Chondrocyte (in vitro differentiated cells): ENCODE results near the gene RNF213. TPM values are rescaled to one million over a fixed set of nuclear protein-coding genes. Genes with fewer than 3 reads are reported as not detected.

ENCODE experiments used
- DNase-seq: peaks from one replicate; pipeline ENCODE4 v3.0.0; 2021; ENCODE audit warnings: mixed read lengths, low spot score
- H3K27ac Mint-ChIP-seq: one replicate; pipeline ENCODE4 v1.8.0; 2021; ENCODE audit warnings: mild to moderate bottlenecking, moderate library complexity, mixed read lengths; ENCODE audit not compliant: unreplicated experiment
- H3K27me3 Mint-ChIP-seq: 2 replicates; pipeline ENCODE4 v1.8.0; 2021; ENCODE audit warnings: low read depth, mixed read lengths
- H3K36me3 Mint-ChIP-seq: 2 replicates; pipeline ENCODE4 v1.8.0; 2021; ENCODE audit warnings: low read depth, mixed read lengths
- H3K4me1 Mint-ChIP-seq: 2 replicates; pipeline ENCODE4 v1.8.0; 2021; ENCODE audit warnings: low read depth, mild to moderate bottlenecking, mixed read lengths
- H3K4me3 Mint-ChIP-seq: one replicate; pipeline ENCODE4 v1.8.0; 2021; ENCODE audit warnings: mild to moderate bottlenecking, moderate library complexity, mixed read lengths; ENCODE audit not compliant: unreplicated experiment
- H3K9me3 Mint-ChIP-seq: 2 replicates; pipeline ENCODE4 v1.8.0; 2021; ENCODE audit warnings: low read depth, mixed read lengths
- total RNA-seq: library from RNA; stranded (reverse); gene quantifications from 3 replicates; pipeline ENCODE4 v1.2.1, GENCODE V29; 2021
- TF ChIP-seq, protein P1 (sequence below): fragments of 200-600 bp; sonication (generic); IDR thresholded peaks from 2 replicates; pipeline ENCODE4 v1.5.0; 2021; ENCODE audit warnings: antibody characterized with exemption, mild to moderate bottlenecking, moderate library complexity

Gene RNF213
- total RNA-seq, 1 donor from 2014 or later = 73.2 TPM

DNA sequence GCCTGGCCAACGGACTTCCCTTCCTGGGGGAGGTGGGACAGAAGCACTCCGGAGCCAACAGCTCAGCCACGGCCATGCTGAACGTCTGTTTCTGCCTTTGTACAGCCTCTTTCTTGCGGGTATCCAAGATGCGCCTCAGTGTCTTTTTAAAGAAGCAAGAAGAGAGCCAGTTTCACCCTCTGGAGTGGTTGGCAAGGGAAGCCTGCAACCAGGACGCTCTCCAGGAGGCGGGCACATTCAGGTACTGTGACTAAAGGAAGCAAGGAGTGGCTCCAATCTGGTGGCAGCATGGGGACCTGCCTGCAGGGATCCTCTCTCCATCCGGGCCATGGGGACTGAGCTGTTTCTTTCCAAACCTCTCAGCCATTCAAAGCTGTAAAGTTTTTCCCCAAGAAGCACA lies 93.7 kb downstream of the RNF213 start:
- DNase-seq = peak; percentile 43
- Mint-ChIP-seq H3K27me3 (no peaks in the 10 kb centered on the region), H3K4me1 (peaks cover under 1% of the 10 kb centered on the region), H3K36me3 (peaks cover 53% of the 10 kb centered on the region), H3K27ac (no peak overlapping the region), H3K9me3 (no peaks in the 10 kb centered on the region), H3K4me3 (no peak overlapping the region)
- TF ChIP-seq, protein P1, sequence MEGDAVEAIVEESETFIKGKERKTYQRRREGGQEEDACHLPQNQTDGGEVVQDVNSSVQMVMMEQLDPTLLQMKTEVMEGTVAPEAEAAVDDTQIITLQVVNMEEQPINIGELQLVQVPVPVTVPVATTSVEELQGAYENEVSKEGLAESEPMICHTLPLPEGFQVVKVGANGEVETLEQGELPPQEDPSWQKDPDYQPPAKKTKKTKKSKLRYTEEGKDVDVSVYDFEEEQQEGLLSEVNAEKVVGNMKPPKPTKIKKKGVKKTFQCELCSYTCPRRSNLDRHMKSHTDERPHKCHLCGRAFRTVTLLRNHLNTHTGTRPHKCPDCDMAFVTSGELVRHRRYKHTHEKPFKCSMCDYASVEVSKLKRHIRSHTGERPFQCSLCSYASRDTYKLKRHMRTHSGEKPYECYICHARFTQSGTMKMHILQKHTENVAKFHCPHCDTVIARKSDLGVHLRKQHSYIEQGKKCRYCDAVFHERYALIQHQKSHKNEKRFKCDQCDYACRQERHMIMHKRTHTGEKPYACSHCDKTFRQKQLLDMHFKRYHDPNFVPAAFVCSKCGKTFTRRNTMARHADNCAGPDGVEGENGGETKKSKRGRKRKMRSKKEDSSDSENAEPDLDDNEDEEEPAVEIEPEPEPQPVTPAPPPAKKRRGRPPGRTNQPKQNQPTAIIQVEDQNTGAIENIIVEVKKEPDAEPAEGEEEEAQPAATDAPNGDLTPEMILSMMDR = no peak

DNA sequence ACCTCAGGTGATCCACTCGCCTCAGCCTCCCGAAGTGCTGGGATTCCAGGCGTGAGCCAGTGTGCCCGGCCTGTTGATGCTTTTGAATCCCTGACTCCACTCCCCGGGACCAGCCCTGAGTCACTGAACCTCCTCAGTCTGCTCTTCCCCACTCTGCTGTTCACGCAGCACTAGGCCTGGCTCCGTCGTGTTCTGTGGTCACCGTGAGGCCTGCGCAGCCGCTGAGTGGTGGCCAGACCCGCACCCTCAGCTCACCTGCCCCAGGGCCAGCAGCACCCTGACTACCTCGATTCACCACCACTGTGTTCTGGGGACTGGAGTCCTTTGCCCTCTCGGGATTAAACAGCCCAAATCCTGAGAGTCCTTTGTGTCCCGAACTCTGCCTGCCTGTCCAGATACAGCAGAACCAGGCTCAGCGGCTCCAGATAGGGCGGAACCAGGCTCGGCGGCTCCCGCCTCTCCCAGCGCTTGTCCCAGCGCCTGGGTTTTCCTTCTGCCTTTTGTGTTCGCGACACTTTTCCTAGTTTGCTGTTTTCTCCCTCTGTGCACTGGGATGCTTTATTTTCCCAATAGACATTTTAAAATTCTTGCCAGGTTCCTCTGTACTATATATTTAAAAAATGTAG lies 95.7 kb downstream of the RNF213 start:
- Mint-ChIP-seq H3K27ac (no peak overlapping the region), H3K36me3 (peaks cover 61% of the 10 kb centered on the region), H3K27me3 (no peaks in the 10 kb centered on the region), H3K4me3 (no peak overlapping the region), H3K9me3 (no peaks in the 10 kb centered on the region), H3K4me1 (no peaks in the 10 kb centered on the region)
- peak; percentile 73 for DNase-seq
- TF ChIP-seq, protein P1 = no peak

DNA sequence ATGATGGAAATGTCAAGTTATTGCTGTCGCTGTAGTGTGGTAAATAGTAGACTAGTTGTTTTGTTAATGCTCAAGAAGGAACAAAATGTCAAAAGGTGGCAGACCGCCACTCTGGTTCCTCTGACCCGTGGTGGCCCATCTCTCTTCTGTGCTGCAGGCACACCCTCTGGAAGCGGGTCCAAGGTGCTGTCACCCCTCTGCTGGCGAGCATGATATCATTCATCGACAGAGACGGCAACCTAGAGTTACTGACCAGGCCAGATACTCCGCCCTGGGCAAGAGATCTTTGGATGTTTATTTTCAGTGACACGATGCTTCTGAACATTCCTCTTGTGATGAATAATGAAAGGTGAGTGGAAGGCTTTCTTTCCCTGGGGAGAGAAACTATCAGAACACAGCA lies 97.5 kb downstream of the RNF213 start:
- H3K27ac Mint-ChIP-seq = no peak overlapping the region
- H3K4me3 Mint-ChIP-seq = no peak overlapping the region
- peaks cover 60% of the 10 kb centered on the region for H3K36me3 Mint-ChIP-seq
- H3K9me3 Mint-ChIP-seq = no peaks in the 10 kb centered on the region
- no peaks in the 10 kb centered on the region for H3K4me1 Mint-ChIP-seq
- H3K27me3 Mint-ChIP-seq = no peaks in the 10 kb centered on the region
- peak; percentile 34 for DNase-seq
- TF ChIP-seq, protein P1 = no peak

DNA sequence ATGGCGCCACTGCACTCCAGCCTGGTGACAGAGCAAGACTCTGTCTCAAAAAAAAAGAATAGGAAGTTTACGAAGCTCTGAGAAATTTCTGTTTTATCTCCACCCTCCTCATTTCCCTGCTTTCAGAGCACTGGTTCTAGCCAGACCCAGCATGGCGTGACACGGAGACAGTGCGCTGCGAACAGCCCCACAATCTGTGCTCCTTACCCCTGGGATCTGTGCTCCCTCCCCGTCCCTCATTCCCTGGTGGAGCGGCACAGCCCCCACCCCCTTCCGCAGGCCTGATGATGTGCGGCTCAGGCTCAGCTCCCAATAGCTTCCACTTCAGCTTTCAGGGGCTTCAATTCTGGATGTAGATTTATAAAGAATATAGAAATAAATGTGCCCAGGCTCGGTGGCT lies 98.2 kb downstream of the RNF213 start:
- peak; percentile 29 for DNase-seq
- Mint-ChIP-seq H3K4me1 (no peaks in the 10 kb centered on the region), H3K27me3 (no peaks in the 10 kb centered on the region), H3K4me3 (no peak overlapping the region), H3K27ac (no peak overlapping the region), H3K9me3 (no peaks in the 10 kb centered on the region), H3K36me3 (peaks cover 58% of the 10 kb centered on the region)
- TF ChIP-seq, protein P1 = no peak

DNA sequence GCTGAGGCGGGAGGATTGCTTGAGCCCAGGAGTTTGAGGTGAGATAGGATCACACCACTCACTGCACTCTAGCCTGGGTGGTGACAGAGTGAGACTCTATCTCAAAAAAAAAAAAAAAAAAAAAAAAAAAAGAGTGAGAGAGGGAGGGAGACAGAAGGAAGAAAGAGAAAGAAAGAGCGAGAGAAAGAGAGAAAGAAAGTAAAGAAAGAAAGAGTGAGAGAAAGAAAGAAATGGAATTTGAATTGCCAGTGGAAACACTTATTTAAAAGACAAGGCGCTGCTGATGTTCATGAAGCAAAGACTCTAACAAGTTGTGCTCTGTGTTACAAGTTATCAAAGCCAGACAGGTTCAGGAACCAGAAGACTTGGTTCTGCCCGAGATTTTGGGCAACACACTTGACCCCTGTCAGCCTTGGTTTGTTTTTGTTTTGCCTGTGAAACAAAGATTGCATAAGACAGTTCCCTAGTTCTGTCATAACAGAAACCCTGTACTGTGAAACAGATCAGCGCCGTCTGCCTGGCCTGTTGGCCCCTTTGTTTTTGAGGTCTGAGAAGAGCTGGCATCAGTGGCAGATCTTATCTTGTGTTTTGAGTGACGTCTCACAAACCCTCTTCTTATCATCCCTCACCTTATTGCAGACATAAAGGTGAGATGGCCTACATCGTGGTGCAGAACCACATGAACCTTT lies 98.9 kb downstream of the RNF213 start:
- H3K36me3 Mint-ChIP-seq = peaks cover 59% of the 10 kb centered on the region
- TF ChIP-seq, protein P1 = no peak
- no peaks in the 10 kb centered on the region for H3K27me3 Mint-ChIP-seq
- DNase-seq = peak; percentile 20
- H3K4me1 Mint-ChIP-seq = no peaks in the 10 kb centered on the region
- H3K27ac Mint-ChIP-seq = no peak overlapping the region
- no peak overlapping the region for H3K4me3 Mint-ChIP-seq
- H3K9me3 Mint-ChIP-seq = no peaks in the 10 kb centered on the region
